ENCODE data around the gene GRB10.

Gene GRB10

GRCh38 chr7:50665403-50666123 is 117.1 kb downstream of the GRB10 start:
- DNase-seq: no peak

DNA sequence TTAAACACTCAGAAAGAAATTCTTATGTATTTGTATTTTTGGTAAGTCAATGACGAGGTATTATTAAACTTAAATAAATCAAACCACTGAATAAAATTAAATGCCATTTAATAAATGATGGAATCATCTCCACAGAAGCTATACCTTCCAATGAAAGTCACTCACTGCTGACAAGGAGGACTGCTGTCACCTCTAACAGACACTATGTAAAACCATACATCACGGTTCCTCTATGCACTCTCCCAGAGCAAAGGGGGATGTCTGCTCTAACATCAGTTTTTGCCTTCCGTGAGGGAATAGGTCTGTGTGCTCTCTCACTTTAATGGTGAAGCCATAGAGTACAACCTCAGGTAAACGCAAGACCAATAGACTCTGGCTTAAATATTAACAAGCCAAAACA is 117.8 kb downstream of the GRB10 start:
- DNase-seq: no peak

- no peak for DNase-seq
Measured at GRCh38 chr7:50664461-50664922, 118.2 kb downstream of the GRB10 start.

DNA sequence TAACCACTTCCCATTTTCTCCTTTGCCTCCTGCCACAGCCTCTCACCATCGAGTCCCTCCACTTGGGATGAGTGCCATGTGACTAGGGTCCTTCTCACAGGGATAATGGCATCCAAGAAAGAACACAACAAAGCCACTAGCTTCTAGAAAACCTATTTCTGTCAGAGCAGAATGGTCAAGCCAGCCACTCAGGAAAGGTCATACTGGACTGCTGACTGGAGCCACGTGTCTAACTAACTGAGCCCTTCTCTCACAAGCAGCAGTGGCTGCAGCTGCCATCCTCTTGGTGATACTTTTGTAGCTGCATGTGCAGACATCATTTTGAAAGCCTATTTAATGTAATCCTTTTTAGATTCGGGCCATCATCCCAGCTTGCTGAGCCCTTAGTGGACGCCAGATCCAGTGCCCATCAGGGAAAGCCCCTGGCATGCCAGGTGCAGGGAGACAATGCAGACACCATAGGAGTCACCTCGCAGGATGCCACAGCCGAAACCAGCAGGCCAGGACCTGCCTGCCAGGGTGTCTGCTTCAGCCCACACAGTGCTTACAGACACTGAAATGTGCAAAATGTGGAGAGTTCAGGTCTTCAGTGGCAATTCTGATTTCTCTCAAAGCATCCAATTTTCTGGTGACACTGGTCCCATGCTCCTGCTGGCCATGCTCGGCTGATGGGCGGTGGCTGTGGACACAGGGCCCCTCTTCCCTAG is 119.1 kb downstream of the GRB10 start:
- DNase-seq: no peak

- no peak for DNase-seq
Measured at GRCh38 chr7:50662996-50663395, 119.7 kb downstream of the GRB10 start.

DNA sequence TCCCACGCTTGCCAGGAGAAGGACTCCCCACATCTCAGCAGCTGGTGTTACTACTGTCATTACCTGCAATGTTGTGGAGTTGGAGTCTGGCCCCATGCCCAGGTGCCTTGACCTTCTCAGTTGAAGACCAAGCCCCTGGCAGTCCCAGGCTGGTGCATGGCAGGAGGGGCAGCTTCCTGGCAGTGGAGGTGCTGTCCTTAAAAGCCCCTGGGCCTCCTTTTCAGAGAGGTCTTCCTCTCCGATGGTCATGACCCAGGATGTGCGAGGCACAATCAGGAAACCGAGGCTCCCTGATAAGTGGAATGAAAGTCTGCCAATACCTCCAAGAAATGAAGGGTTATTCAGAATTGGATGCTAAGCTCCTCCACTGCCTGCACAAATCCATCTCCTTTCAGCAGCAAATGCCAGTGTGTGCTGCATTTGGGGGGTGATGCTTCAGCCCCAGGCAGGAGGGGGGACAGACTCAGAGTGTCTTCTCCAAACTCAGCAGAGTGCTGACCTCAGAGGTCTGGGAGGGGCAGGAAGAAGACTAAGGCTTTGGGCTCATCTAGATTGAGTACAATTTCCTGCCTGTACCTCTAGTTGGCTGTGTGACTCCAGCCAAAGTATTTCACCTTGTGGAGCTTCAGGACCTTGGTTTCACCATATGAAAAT is 120.5 kb downstream of the GRB10 start:
- DNase-seq: no peak

GRCh38 chr7:50661345-50662040 is 121.2 kb downstream of the GRB10 start:
- no peak for DNase-seq

DNA sequence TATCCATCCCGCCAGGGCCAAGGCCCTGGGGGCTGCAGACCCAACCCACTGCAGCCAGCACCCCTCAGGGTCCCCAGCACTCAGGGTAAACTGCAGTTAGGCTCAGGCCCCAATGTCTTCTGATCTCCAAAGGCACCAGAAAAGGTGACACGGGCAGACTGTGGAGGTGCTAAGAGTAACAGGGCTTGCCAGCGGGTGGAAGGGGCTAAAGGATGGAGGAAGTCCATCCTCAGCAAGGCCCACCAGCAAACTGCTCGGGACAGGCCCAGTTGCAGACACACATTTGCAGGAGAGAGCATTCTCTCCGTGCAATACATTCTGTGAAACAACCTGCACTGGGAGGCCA is 121.9 kb downstream of the GRB10 start:
- DNase-seq: no peak

DNA sequence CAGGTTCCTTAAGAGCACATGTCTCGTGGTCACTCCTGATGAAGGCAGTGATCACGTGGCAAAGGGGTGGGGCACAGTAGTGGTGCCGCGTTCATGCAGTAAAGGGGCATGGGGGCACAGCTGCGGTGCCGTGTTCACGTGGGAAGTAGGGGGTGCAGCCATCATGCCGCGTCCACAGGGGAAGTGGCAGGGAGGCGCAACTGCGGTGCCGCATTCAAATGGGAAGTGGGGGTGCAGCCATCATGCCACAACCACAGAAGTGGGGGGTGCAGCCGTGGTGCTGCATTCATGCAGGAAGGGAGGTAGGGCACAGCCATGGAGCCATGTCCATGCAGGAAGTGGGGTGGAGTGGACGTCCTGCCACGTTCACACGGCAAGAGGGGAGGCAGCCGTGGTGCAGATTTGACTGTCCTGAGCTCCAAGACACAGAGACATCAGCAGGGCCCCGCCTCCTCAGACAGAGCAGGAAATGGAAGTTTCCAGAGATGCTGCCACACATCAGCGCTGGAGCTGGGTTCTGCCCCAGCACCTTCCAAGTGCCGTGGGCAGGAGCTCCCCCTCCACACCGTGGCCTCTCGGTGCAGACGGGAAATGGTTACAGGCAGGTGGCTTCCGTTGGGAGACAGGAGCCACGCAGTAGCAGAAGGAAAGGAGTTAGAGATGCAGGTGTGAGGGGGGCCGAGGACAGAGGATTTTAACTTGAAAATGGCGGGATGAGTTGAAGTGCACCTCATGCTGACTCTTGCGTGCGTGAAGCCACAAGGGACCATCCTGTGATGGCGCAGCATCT is 122.5 kb downstream of the GRB10 start:
- DNase-seq: no peak

DNA sequence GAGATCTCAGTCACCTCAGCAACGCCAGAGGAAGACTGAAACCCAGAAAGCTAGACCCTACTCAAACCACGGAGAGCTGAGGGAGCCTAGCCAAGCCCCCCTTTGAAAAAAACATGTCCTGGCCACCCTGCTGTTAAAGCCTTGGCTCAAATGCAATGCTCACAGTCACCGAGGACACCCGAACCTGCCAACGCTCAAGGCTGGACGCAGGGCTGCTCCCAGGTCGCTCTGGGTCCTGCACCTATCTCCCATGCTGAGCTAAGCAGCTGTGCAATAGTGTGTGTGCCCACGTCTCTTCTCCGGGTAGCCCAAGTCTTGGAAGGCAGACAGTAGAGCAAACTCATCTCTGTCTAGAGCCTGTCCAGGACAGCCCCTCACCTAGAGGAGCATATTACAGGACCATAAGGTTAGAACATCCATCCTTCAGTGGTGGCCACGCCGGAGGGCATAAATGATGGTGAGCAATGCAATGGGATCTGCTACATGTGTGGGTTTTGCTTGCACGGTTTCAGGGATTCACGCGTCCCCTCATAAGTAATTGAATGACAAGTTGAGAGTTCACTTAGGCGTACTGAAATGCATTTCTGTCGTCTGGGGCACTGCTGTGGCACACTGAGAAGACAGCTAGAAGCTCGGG is 123.2 kb downstream of the GRB10 start:
- DNase-seq: no peak

- no peak for DNase-seq
Measured at GRCh38 chr7:50658696-50659095, 124.0 kb downstream of the GRB10 start.

GRCh38 chr7:50657912-50658311 is 124.8 kb downstream of the GRB10 start:
- DNase-seq: no peak

DNA sequence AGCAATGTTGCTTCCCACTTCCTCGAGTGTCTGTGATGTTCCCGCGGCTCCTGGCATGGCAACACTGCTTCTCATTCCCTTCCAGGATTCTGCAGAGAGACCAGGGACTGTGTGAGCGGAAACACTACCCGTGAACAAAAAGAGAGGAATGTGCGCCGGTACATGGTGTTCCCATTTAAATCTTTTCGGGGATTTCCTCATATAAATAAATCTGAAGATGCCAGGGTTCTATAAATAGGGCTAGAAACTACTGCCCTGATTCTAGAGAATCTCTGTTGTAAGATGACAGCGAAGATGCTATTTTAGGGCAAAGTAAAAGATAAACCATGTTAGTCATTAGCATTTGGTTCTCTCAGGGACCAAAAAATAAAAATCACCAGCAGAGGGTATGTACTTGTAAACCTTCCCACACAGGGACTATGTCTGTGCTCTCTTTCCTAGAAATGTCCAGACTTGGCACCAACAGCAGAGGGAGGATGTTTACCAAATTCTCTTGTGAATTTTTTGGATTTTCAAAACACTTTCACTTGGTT is 125.3 kb downstream of the GRB10 start:
- DNase-seq: no peak

- DNase-seq: no peak
Measured at GRCh38 chr7:50656141-50656895, 126.4 kb downstream of the GRB10 start.

GRCh38 chr7:50655490-50655889 is 127.2 kb downstream of the GRB10 start:
- DNase-seq: no peak

GRCh38 chr7:50655020-50655419 is 127.7 kb downstream of the GRB10 start:
- no peak for DNase-seq

DNA sequence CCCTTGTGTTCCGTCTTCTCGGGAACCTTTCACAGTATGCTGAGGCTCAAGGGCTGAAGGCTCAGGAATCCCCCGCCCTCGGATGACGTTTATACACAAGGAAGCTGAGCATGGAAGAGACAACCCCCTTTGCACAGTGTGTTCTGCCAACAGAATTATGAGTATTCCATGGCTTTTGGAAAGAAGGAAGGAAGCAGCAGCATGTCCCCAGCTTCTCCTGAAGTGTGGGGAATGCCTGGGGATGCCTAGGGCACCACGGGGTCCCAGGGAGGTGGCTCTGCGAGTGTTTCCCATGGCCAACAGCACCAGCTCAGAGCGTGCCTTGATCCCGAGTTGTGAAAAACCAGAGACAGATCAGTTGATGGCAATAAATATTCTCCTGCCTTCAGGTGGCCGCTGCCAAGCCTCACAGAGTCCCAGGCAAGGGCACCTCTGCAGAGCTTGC is 128.7 kb downstream of the GRB10 start:
- no peak for DNase-seq

GRCh38 chr7:50653126-50653864 is 129.4 kb downstream of the GRB10 start:
- no peak for DNase-seq

DNA sequence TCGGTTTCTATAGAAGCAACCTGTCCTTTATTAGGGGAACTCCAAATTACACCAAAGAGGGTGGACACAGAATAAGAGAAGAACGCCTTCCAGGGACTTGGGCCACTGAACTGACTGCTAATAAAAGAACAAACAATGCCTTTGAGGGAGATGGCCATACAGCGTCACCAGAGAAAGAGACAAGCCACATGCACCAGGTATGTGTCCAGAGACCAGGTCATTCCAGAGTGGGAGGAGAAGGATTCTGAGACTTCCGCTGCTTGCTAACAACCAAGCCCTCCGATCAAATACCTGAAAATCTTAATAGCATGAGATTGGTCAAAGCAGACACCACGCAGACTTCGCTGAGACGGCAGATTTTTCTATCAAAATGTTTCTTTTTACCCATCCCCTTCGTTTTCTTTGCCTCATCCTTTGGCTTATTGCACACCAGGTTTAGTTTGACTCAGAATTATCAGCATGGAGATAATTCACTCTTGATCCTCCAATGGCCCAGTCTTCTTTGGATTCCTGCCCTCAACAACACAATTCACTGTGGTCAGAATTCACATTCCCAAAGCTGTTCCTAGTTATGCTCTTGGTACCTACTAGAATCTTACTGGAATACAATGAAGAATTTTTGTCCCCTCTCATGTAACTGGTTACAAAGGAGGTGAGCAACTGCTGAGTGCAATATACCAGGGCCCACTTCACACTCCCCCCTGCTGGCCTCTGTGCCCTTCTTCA is 130.1 kb downstream of the GRB10 start:
- no peak for DNase-seq

Data from DMS153 (cell line).